Spleen (tissue), 11 donors: ENCODE data around the gene DRICH1. TPM values are rescaled to one million over a fixed set of nuclear protein-coding genes. Genes with fewer than 3 reads are reported as not detected.
"Not testable (repeated sequence)": the region's sequence is repeated elsewhere in the genome, so short reads cannot be mapped to it uniquely, and the experiment has no call there.

ENCODE experiments used
- DNase-seq: peaks from one replicate; pipeline ENCODE4 v3.0.0-alpha.2; 2020
- H3K27ac ChIP-seq, 8 donors: fragments of 200-600 bp; sonication (generic) in 7 of 8; 1 replicate in 4 of 8; 2 replicates in 4 of 8; pipeline versions ENCODE4 v1.5.0 to v1.8.0; 2016 to 2021; ENCODE audit warnings: inconsistent platforms in 4 of 8, mild to moderate bottlenecking in 4 of 8, moderate library complexity in 1 of 8
- H3K27me3 ChIP-seq, 7 donors: fragments of 200-600 bp; sonication (generic) in 6 of 7; replicated peaks in 1 of 7; 1 replicate in 4 of 7; 2 replicates in 3 of 7; pipeline versions ENCODE4 v1.5.0 to v1.8.0; 2016 to 2021; ENCODE audit warnings: inconsistent platforms in 3 of 7, mild to moderate bottlenecking in 1 of 7
- H3K36me3 ChIP-seq, 6 donors: fragments of 200-600 bp; sonication (generic) in 5 of 6; 1 replicate in 4 of 6; 2 replicates in 2 of 6; pipeline versions ENCODE4 v1.5.0 to v1.8.0; 2016 to 2021; ENCODE audit warnings: inconsistent platforms in 2 of 6
- H3K4me1 ChIP-seq, 6 donors: fragments of 200-600 bp; sonication (generic) in 5 of 6; 1 replicate in 3 of 6; 2 replicates in 3 of 6; pipeline versions ENCODE4 v1.5.0 to v1.8.0; 2016 to 2021; ENCODE audit warnings: inconsistent platforms in 3 of 6
- H3K4me3 ChIP-seq, 8 donors: fragments of 200-600 bp; sonication (generic) in 7 of 8; 1 replicate in 4 of 8; 2 replicates in 4 of 8; pipeline versions ENCODE4 v1.5.0 to v1.8.0; 2016 to 2021; ENCODE audit warnings: inconsistent platforms in 4 of 8, mild to moderate bottlenecking in 4 of 8, moderate library complexity in 2 of 8
- H3K9me3 ChIP-seq, 8 donors: fragments of 200-600 bp; sonication (generic) in 7 of 8; 1 replicate in 4 of 8; 2 replicates in 4 of 8; pipeline versions ENCODE4 v1.5.0 to v1.8.0; 2016 to 2021; ENCODE audit warnings: inconsistent platforms in 4 of 8
- POLR2A ChIP-seq, 3 donors: fragments of 450-650 bp; IDR thresholded peaks; one replicate each; pipeline ENCODE4 v1.5.1; 2017; ENCODE audit warnings: antibody characterized with exemption in 3 of 3, mild to moderate bottlenecking in 1 of 3
- POLR2AphosphoS5 ChIP-seq, 3 donors: sonication (generic); formaldehyde crosslinking; IDR thresholded peaks; one replicate each; pipeline ENCODE4 v1.5.1; 2017; ENCODE audit warnings: antibody characterized with exemption in 3 of 3
- WGBS, 5 donors: extraction: QIAGEN DNeasy Blood & Tissue Kit in 3 of 5; methylation state at CpG; one replicate each; pipeline versions ENCODE4 v1.1.5 to v1.1.7; 2013 to 2018; 5-methylcytosine and 5-hydroxymethylcytosine counted together
- intact Hi-C: fragments of 100-400 bp; cut with DNase I; formaldehyde crosslinking; loops from one replicate; pipeline ENCODE4 v1.15.0; 2023; ENCODE audit warnings: low total_unique reads
- polyA plus RNA-seq, 3 donors: library from polyadenylated mRNA; stranded (reverse); fragments of 200-250 nt; gene quantifications; one replicate each; pipeline ENCODE4 v1.2.1, GENCODE V29; 2013
- total RNA-seq, 7 donors: library from RNA; depleted of rRNA in 3 of 7; stranded (reverse); fragments of >200 nt in 3 of 7; fragmentation: NEBNext Ultra II Directional in 4 of 7; extraction: Animal tissue kit (Norgen Biotek cat#: 25700) in 4 of 7; gene quantifications; one replicate each; pipeline versions ENCODE4 v1.1.0 to v1.2.1, GENCODE V29; 2016 to 2021
- TF ChIP-seq, protein P1 (sequence below), 11 experiments: fragments of 200-600 bp in 7 of 11; fragments of 450-650 bp in 4 of 11; sonication (generic) in 4 of 11; IDR thresholded peaks in 8 of 11; conservative IDR thresholded peaks in 3 of 11; 1 replicate in 7 of 11; 2 replicates in 4 of 11; pipeline versions ENCODE4 v1.4.0 to v1.8.0; 2016 to 2021; ENCODE audit warnings: antibody characterized with exemption in 11 of 11, inconsistent platforms in 4 of 11, mild to moderate bottlenecking in 1 of 11
- donor health status: healthy with polysubstance abuse.
- donor health status: DM: no; HTN: no; CAD: no; lungs with moderate emphysema.
- donor health status: DM: no; HTN: no; CAD: no.
- donor health status: Bipolar disorder and iron deficiency.
- donor health status: healthy.
- donor health status: DM: no; HTN: no; CAD: no.
- donor health status: DM: yes; HTN: yes; CAD: no.

DRICH1 gene
- total and polyA plus RNA-seq, 10 donors, result 0.29 to 2.5 (median 1.9) TPM; not detected in 3

DNA sequence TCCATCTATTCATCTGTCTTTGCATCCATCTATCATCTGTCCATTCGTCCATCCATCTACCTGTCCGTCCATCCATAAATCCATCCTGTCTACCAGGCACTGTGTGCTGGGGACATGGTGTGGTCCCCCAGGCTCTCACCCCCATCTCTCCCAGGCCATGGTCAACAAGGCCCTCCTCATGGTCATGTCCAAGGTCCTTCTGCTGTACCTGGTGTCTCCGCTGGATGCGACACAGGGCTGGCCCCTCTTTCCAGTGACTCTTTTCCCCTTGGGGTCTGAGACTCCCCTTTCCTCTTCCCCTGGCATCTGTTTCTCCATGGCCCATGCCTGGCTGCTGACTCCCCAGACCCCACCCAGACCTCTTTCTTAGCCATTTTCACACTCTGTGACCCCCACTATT is 56.5 kb downstream of the DRICH1 start:
- 86 to 94% (median 88%) methylated on average over 4 of the region's 4 CpGs for WGBS, 5 donors
- Histone ChIP-seq H3K27me3 (peaks cover 0 to 40% (median 0%) of the 10 kb centered on the region in 7 donors), H3K27ac (no peak overlapping the region), H3K4me1 (no peaks in the 10 kb centered on the region), H3K9me3 (no peaks in the 10 kb centered on the region), H3K4me3 (no peak overlapping the region), H3K36me3 (no peaks in the 10 kb centered on the region)
- peak; percentile 34 for DNase-seq
- intact Hi-C loops, result no loop called here
- no peak for TF ChIP-seq POLR2A (IDR thresholded peaks at IDR 0.05)
- TF ChIP-seq, protein P1, sequence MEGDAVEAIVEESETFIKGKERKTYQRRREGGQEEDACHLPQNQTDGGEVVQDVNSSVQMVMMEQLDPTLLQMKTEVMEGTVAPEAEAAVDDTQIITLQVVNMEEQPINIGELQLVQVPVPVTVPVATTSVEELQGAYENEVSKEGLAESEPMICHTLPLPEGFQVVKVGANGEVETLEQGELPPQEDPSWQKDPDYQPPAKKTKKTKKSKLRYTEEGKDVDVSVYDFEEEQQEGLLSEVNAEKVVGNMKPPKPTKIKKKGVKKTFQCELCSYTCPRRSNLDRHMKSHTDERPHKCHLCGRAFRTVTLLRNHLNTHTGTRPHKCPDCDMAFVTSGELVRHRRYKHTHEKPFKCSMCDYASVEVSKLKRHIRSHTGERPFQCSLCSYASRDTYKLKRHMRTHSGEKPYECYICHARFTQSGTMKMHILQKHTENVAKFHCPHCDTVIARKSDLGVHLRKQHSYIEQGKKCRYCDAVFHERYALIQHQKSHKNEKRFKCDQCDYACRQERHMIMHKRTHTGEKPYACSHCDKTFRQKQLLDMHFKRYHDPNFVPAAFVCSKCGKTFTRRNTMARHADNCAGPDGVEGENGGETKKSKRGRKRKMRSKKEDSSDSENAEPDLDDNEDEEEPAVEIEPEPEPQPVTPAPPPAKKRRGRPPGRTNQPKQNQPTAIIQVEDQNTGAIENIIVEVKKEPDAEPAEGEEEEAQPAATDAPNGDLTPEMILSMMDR (IDR thresholded peaks at IDR 0.05 in 8 of 11, conservative IDR thresholded peaks at IDR 0.05 in 3 of 11), result no peak
- no peak for TF ChIP-seq POLR2AphosphoS5 (IDR thresholded peaks at IDR 0.05)

DNA sequence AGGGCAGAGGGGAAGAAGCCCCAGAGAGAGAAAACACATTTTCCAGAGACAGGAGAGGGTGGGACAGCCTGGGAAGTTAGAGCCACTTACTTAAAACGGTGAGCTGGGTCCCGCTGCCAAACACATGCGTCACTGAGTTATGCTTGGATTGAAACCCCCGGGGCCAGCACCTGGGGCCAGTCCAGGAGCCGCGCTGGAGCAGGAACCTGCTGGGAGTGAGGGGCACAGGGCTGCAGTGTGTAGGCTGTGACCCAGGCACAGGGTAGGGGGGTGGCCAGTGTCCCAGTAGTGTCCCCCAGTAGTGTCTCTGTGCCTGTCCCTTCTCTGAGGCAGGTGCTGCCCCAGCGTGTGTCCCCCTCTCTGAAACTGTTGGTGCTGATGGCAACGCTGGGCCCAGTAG is 57.2 kb downstream of the DRICH1 start:
- no peaks in the 10 kb centered on the region for H3K4me1 ChIP-seq
- no peaks in the 10 kb centered on the region for H3K9me3 ChIP-seq
- H3K4me3 ChIP-seq, result no peak overlapping the region
- 74 to 83% (median 81%) methylated on average over 5 to 8 of the region's 8 CpGs for WGBS, 5 donors
- H3K36me3 ChIP-seq, result no peaks in the 10 kb centered on the region
- DNase-seq, result peak; percentile 46
- intact Hi-C loops, result no loop called here
- no peak overlapping the region for H3K27ac ChIP-seq
- TF ChIP-seq POLR2AphosphoS5 (IDR thresholded peaks at IDR 0.05) (no peak), POLR2A (IDR thresholded peaks at IDR 0.05) (no peak)
- TF ChIP-seq, protein P1 (IDR thresholded peaks at IDR 0.05 in 8 of 11, conservative IDR thresholded peaks at IDR 0.05 in 3 of 11), result no peak
- H3K27me3 ChIP-seq, result peaks cover 0 to 32% (median 0%) of the 10 kb centered on the region in 7 donors

DNA sequence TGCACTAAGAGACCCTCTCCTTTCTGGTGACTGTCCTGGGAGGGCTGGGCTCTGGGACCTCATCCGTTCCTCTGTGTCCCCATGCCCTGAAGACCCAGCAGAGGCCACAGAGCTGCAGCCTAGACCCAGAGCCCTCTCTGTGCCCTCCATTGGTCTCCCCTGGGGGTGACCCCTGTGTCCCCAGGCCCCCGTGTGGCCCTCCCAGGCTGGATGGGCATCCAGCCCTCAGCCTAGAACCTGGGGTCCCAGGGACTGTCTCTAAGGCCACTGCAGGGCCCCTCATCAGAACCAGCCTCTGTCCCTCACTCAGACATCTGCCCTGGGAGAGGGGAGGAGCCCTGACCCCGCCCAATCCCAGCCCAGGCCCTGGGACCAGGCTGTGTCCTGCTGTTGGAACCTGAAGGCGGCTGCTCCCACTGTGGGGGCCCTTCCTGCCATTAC is 57.7 kb downstream of the DRICH1 start:
- intact Hi-C loops, result no loop called here
- TF ChIP-seq, protein P1 (IDR thresholded peaks at IDR 0.05 in 8 of 11, conservative IDR thresholded peaks at IDR 0.05 in 3 of 11), result no peak
- no peak for TF ChIP-seq POLR2A (IDR thresholded peaks at IDR 0.05)
- TF ChIP-seq POLR2AphosphoS5 (IDR thresholded peaks at IDR 0.05), result no peak
- Histone ChIP-seq H3K27me3 (peaks cover 0 to 28% (median 0%) of the 10 kb centered on the region in 7 donors), H3K27ac (no peak overlapping the region), H3K36me3 (no peaks in the 10 kb centered on the region), H3K4me1 (no peaks in the 10 kb centered on the region), H3K4me3 (no peak overlapping the region), H3K9me3 (no peaks in the 10 kb centered on the region)
- 70 to 85% (median 84%) methylated on average over 3 to 4 of the region's 4 CpGs for WGBS, 5 donors
- DNase-seq, result peak; percentile 52

- WGBS, 5 donors, result 67 to 85% (median 73%) methylated on average over 4 to 8 of the region's 8 CpGs
- intact Hi-C loops, H3K9me3 ChIP-seq, H3K27ac ChIP-seq, H3K36me3 ChIP-seq, H3K4me1 ChIP-seq, H3K4me3 ChIP-seq: not testable (repeated sequence)
- H3K27me3 ChIP-seq, result peaks cover 0 to 22% (median 0%) of the 10 kb centered on the region in 7 donors
- peak; percentile 29 for DNase-seq
These were observed 58.4 kb downstream of the DRICH1 start for GRCh38 chr22:23573701-23574235.

DNA sequence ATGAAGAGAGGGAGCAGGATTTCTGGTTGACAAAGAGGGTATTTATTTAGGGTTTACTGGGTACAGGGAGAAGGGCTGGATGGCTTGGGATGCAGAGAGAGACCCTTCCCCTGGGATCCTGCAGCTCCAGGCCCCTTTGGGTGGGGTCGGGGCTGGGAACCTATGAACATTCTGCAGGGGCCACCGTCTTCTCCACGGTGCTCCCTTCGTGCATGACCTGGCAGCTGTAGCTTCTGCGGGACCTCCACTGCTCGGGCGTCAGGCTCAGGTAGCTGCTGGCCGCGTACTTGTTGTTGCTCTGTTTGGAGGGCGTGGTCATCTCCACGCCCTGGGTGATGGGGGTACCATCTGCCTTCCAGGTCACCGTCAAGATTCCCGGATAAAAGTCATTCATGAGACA is 59.0 kb downstream of the DRICH1 start:
- H3K9me3 ChIP-seq, H3K27ac ChIP-seq, H3K36me3 ChIP-seq, H3K4me1 ChIP-seq, H3K4me3 ChIP-seq, intact Hi-C loops: not testable (repeated sequence)
- 82 to 95% (median 87%) methylated on average over 12 to 13 of the region's 13 CpGs for WGBS, 5 donors
- peak; percentile 47 for DNase-seq
- peaks cover 0 to 18% (median 0%) of the 10 kb centered on the region in 7 donors for H3K27me3 ChIP-seq
